Type B pancreatic cell (in vitro differentiated cells): ENCODE results near the gene CREG2. TPM values are rescaled to one million over a fixed set of nuclear protein-coding genes. Genes with fewer than 3 reads are reported as not detected.

Source experiments
- DNase-seq: peaks from one replicate; pipeline ENCODE4 v3.0.0; 2021; ENCODE audit warnings: mixed read lengths; ENCODE audit not compliant: unreplicated experiment; ENCODE audit errors: extremely low spot score
- H3K27ac Mint-ChIP-seq: 2 replicates; pipeline ENCODE4 v1.8.0; 2021; ENCODE audit warnings: mild to moderate bottlenecking, mixed read lengths
- H3K27me3 Mint-ChIP-seq: 2 replicates; pipeline ENCODE4 v1.8.0; 2021; ENCODE audit warnings: mixed read lengths
- H3K36me3 Mint-ChIP-seq: 2 replicates; pipeline ENCODE4 v1.8.0; 2021; ENCODE audit warnings: mixed read lengths
- H3K4me1 Mint-ChIP-seq: one replicate; pipeline ENCODE4 v1.8.0; 2021; ENCODE audit warnings: mixed read lengths; ENCODE audit not compliant: unreplicated experiment
- H3K4me3 Mint-ChIP-seq: 2 replicates; pipeline ENCODE4 v1.8.0; 2021; ENCODE audit warnings: mild to moderate bottlenecking, mixed read lengths
- H3K9me3 Mint-ChIP-seq: 2 replicates; pipeline ENCODE4 v1.8.0; 2021; ENCODE audit warnings: mixed read lengths
- CTCF ChIP-seq: fragments of 200-600 bp; sonication (generic); conservative IDR thresholded peaks from 2 replicates; pipeline ENCODE4 v1.5.0; 2021; ENCODE audit warnings: antibody characterized with exemption, mild to moderate bottlenecking
- long read RNA-seq: library from polyadenylated mRNA; unstranded; transcript quantifications from one replicate; pipeline ENCODE4 v2.0.0, GENCODE V29; 2020
- total RNA-seq: library from RNA; stranded (reverse); gene quantifications from 2 replicates; pipeline ENCODE4 v1.2.1, GENCODE V29; 2021; ENCODE audit warnings: low replicate concordance

The CREG2 gene
- total RNA-seq: 1.9 and 4.2 TPM in 2 replicates
- long read RNA-seq: 0 reads

- DNase-seq: peak; percentile 81
- H3K27ac Mint-ChIP-seq: peak within 1 kb of the TSS; percentile 34
- no peaks in the 10 kb centered on the region for H3K36me3 Mint-ChIP-seq
- H3K4me1 Mint-ChIP-seq: peaks cover 4% of the 10 kb centered on the region
- H3K27me3 Mint-ChIP-seq: peaks cover 75% of the 10 kb centered on the region
- H3K9me3 Mint-ChIP-seq: no peaks in the 10 kb centered on the region
- peak within 1 kb of the TSS; percentile 81 for H3K4me3 Mint-ChIP-seq
- TF ChIP-seq CTCF: peak; percentile 83
Measured at GRCh38 chr2:101387151-101387834, at the start of gene CREG2. TSS of gene CREG2 (minus strand) at chr2:101387503. CDS start at chr2:101387457, 46 bp downstream.

GRCh38 chr2:101435001-101435862, 47.9 kb upstream of the CREG2 start:
- no peak for DNase-seq
- Mint-ChIP-seq H3K4me1 (peaks cover 6% of the 10 kb centered on the region), H3K9me3 (no peaks in the 10 kb centered on the region), H3K27ac (peak overlapping the region; percentile 48), H3K27me3 (peaks cover 20% of the 10 kb centered on the region), H3K36me3 (no peaks in the 10 kb centered on the region), H3K4me3 (peak overlapping the region; percentile 27)
- TF ChIP-seq CTCF: no peak

- no peak for TF ChIP-seq CTCF
- no peaks in the 10 kb centered on the region for H3K9me3 Mint-ChIP-seq
- DNase-seq: no peak
- H3K4me1 Mint-ChIP-seq: peaks cover 4% of the 10 kb centered on the region
- no peaks in the 10 kb centered on the region for H3K36me3 Mint-ChIP-seq
- H3K27me3 Mint-ChIP-seq: peaks cover 20% of the 10 kb centered on the region
- no peak overlapping the region for H3K27ac Mint-ChIP-seq
- no peak overlapping the region for H3K4me3 Mint-ChIP-seq
Measured at GRCh38 chr2:101433465-101433864, 46.2 kb upstream of the CREG2 start.

GRCh38 chr2:101432411-101433181, 45.3 kb upstream of the CREG2 start:
- TF ChIP-seq CTCF: no peak
- no peak for DNase-seq
- Mint-ChIP-seq H3K4me1 (peaks cover 4% of the 10 kb centered on the region), H3K9me3 (no peaks in the 10 kb centered on the region), H3K4me3 (no peak overlapping the region), H3K27me3 (peaks cover 20% of the 10 kb centered on the region), H3K27ac (no peak overlapping the region), H3K36me3 (no peaks in the 10 kb centered on the region)

GRCh38 chr2:101431486-101431885, 44.2 kb upstream of the CREG2 start:
- Mint-ChIP-seq H3K4me1 (peaks cover 4% of the 10 kb centered on the region), H3K9me3 (no peaks in the 10 kb centered on the region), H3K27me3 (peaks cover 21% of the 10 kb centered on the region), H3K36me3 (no peaks in the 10 kb centered on the region), H3K4me3 (no peak overlapping the region), H3K27ac (no peak overlapping the region)
- DNase-seq: no peak
- TF ChIP-seq CTCF: no peak
